Measurements from ENCODE around the gene APEH. TPM values are rescaled to one million over a fixed set of nuclear protein-coding genes. Genes with fewer than 3 reads are reported as not detected.

The APEH gene
- total RNA-seq, 4 donors from 2014 or later, result 53.9 to 151 (median 116) TPM

DNA sequence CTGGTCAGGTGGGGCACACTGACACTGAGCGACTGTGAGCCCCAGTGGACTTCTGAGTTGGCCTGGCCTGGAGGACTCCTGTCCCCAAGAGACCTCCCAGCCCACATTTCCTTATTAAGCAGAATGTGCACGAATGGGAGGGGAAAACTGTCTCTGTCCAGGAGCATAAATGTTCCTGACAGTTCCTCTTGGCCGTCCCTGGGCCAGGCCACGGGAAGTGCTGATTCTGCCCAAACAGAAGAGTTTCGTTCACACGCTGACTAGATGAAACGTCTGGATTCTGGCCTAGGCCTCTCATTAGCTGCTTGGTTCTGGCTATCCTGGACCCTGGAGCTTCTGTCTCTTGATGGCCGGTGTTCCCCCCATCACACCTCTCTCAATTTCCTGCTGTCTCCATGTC lies 29.5 kb upstream of the APEH start:
- H3K4me3 ChIP-seq, result no peak overlapping the region
- no peak overlapping the region for H3K27ac ChIP-seq
- H3K36me3 ChIP-seq, result no peaks in the 10 kb centered on the region
- in situ Hi-C loops (cut with MboI; ENCODE audit: low pct_ligation_motif_present in 1 of 4, low pct_unique_long_range_greater_than_20kb in 1 of 4, low sequenced_read_pairs in 3 of 4) (no loop called here), intact Hi-C loops (cut with DNase I; ENCODE audit: low total_unique reads) (no loop called here)
- 60 to 75% methylated on average over 1 to 8 of the region's 8 CpGs for WGBS, 2 donors (ENCODE audit: low coverage in 1 of 2)
- TF ChIP-seq POLR2A (IDR thresholded peaks at IDR 0.05), result no peak
- H3K27me3 ChIP-seq, result no peaks in the 10 kb centered on the region
- H3K9me3 ChIP-seq, result no peaks in the 10 kb centered on the region
- DNase-seq, result no peak
- H3K4me1 ChIP-seq, result no peaks in the 10 kb centered on the region

- Histone ChIP-seq H3K4me1 (no peaks in the 10 kb centered on the region), H3K27me3 (no peaks in the 10 kb centered on the region), H3K9me3 (no peaks in the 10 kb centered on the region), H3K27ac (no peak overlapping the region), H3K36me3 (no peaks in the 10 kb centered on the region), H3K4me3 (no peak overlapping the region)
- 73 to 80% methylated on average over 2 to 3 of the region's 3 CpGs for WGBS, 2 donors (ENCODE audit: low coverage in 1 of 2)
- TF ChIP-seq EP300 (IDR thresholded peaks at IDR 0.05; ENCODE audit: low read depth) (no peak), POLR2AphosphoS5 (IDR thresholded peaks at IDR 0.05) (no peak), POLR2A (IDR thresholded peaks at IDR 0.05) (no peak), CTCF (IDR thresholded peaks at IDR 0.05) (no peak)
- intact Hi-C loops (cut with DNase I; ENCODE audit: low total_unique reads), result no loop called here
- DNase-seq, result no peak
- in situ Hi-C loops (cut with MboI; ENCODE audit: low pct_ligation_motif_present in 1 of 4, low pct_unique_long_range_greater_than_20kb in 1 of 4, low sequenced_read_pairs in 3 of 4), result no loop called here
Observed at GRCh38 chr3:49646236-49646635, 27.9 kb upstream of the APEH start.

- Histone ChIP-seq H3K27ac (no peak overlapping the region), H3K4me3 (no peak overlapping the region), H3K27me3 (no peaks in the 10 kb centered on the region), H3K9me3 (no peaks in the 10 kb centered on the region), H3K4me1 (no peaks in the 10 kb centered on the region), H3K36me3 (no peaks in the 10 kb centered on the region)
- in situ Hi-C loops (cut with MboI; ENCODE audit: low pct_ligation_motif_present in 1 of 4, low pct_unique_long_range_greater_than_20kb in 1 of 4, low sequenced_read_pairs in 3 of 4), result no loop called here
- WGBS, 2 donors (ENCODE audit: low coverage in 1 of 2), result 60% methylated on average over 2 of the region's 2 CpGs; no CpG with 5 or more reads in 1 of the 2 donors
- no peak for DNase-seq
- intact Hi-C loops (cut with DNase I; ENCODE audit: low total_unique reads), result no loop called here
- TF ChIP-seq POLR2A (IDR thresholded peaks at IDR 0.05) (no peak), POLR2AphosphoS5 (IDR thresholded peaks at IDR 0.05) (no peak), CTCF (IDR thresholded peaks at IDR 0.05) (no peak), EP300 (IDR thresholded peaks at IDR 0.05; ENCODE audit: low read depth) (no peak)
Observed at GRCh38 chr3:49647741-49648140, 26.4 kb upstream of the APEH start.

DNA sequence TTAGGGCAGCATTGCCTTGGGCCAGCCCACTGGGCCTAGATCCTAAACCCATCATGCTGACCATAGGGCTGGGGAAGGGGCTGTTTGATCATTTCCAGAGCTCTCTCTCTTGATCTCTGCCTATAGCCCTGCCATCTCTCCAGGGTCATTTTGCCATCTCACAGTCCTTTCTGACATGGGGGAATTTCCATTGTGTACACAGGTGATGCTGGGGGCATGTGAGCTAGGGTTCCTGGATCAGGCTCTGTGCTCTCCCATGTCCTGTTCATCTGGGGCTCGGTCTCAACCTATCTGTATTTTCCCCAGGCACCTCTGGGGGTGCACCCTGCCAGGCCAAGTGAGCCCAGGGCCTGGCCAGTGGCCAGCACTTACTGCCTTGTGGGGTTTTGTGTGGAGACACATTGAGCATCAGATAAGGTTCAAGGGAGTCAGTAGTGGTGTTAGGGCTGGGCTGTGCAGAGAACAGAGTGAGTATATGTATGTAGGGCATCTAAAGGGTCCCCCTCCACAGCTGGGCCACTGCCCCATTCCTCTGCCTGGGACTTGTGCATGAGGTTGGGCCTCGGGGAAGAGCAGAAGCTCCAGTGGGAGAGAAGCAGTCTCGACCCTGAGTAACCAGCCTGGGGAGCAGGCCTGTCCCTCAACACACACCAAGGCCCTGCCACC lies 25.7 kb upstream of the APEH start:
- TF ChIP-seq POLR2AphosphoS5 (IDR thresholded peaks at IDR 0.05) (no peak), CTCF (IDR thresholded peaks at IDR 0.05) (no peak), POLR2A (IDR thresholded peaks at IDR 0.05) (no peak), EP300 (IDR thresholded peaks at IDR 0.05; ENCODE audit: low read depth) (no peak)
- DNase-seq, result no peak
- no peaks in the 10 kb centered on the region for H3K4me1 ChIP-seq
- H3K27me3 ChIP-seq, result no peaks in the 10 kb centered on the region
- H3K9me3 ChIP-seq, result no peaks in the 10 kb centered on the region
- no peak overlapping the region for H3K4me3 ChIP-seq
- in situ Hi-C loops (cut with MboI; ENCODE audit: low pct_ligation_motif_present in 1 of 4, low pct_unique_long_range_greater_than_20kb in 1 of 4, low sequenced_read_pairs in 3 of 4), result no loop called here
- 70% methylated on average over 3 of the region's 3 CpGs; no CpG with 5 or more reads in 1 of the 2 donors for WGBS, 2 donors (ENCODE audit: low coverage in 1 of 2)
- H3K36me3 ChIP-seq, result no peaks in the 10 kb centered on the region
- intact Hi-C loops (cut with DNase I; ENCODE audit: low total_unique reads), result no loop called here
- H3K27ac ChIP-seq, result no peak overlapping the region

DNA sequence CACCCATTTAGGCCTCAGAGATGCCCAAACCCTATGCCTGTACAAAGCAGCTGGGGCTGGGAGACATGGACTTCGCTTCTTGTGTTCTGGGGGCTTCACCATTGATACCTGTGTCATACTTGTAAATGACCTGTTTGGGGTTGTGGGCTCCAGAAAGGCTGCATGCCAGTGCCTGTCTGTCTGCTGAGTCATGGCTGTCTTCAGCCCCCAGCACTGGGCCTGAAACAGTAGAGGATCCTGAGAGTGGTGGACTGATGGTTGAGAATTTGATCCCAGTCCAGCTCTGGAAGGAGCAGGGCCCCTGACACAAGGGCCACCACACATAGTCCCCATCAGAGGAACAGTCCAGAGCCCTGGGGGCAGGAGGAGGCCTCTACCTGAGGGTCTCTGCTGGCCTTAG lies 24.6 kb upstream of the APEH start:
- 100% methylated on average over 1 of the region's 1 CpG; no CpG with 5 or more reads in 1 of the 2 donors for WGBS, 2 donors (ENCODE audit: low coverage in 1 of 2)
- Histone ChIP-seq H3K27ac (no peak overlapping the region), H3K4me3 (no peak overlapping the region), H3K27me3 (no peaks in the 10 kb centered on the region), H3K9me3 (no peaks in the 10 kb centered on the region), H3K36me3 (no peaks in the 10 kb centered on the region), H3K4me1 (no peaks in the 10 kb centered on the region)
- intact Hi-C loops (cut with DNase I; ENCODE audit: low total_unique reads), result no loop called here
- TF ChIP-seq POLR2A (IDR thresholded peaks at IDR 0.05), result no peak
- TF ChIP-seq EP300 (IDR thresholded peaks at IDR 0.05; ENCODE audit: low read depth), result no peak
- no peak for TF ChIP-seq POLR2AphosphoS5 (IDR thresholded peaks at IDR 0.05)
- in situ Hi-C loops (cut with MboI; ENCODE audit: low pct_ligation_motif_present in 1 of 4, low pct_unique_long_range_greater_than_20kb in 1 of 4, low sequenced_read_pairs in 3 of 4), result no loop called here
- no peak for DNase-seq

All from transverse colon (tissue), 4 donors.